ENCODE data around the gene KLK5.

KLK5 gene

DNA sequence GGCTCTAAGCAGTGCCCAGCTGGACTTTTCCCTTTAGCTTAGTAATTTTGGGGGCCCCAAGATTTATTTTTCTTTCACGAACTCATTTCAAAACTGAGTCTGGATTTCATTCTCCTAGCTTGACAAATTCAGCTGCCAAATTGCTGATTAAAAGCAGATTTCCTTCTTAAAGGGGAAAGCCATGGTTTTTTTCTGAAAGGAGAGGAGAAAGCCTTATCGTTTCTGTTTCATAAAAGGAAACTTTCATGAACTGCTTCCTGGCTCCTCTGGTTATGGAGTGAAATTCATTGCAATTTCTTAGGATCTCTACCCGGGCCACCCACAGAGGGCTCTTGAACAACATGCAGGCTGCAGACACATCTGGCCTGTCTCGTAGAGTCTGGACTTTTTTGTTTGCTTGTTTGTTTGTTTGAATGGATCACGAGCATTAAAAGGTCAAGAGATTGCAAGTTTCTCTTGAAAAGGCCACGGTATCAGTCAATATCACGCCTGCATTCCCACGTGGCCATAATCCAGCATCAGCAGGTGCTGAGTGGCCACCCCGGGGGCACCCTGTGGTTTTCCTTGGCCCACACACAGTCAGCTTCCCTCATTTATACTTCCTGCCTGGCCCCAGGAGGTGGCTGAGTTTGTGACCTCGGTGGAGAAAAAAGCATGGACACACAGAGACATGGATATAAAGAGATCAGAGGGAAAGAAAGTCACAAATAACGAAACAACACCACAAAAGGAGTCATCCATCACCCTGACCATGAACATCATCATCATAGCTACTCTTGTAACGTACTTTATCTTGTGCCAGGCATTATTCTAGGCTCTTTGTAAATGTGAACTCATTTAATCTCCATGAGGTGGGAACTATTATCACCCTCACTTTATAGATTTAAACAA lies 31.2 kb downstream of the KLK5 start:
- Mint-ChIP-seq H3K4me3 (no peak overlapping the region), H3K27ac (no peak overlapping the region), H3K4me1 (peaks cover 9% of the 10 kb centered on the region), H3K27me3 (peaks cover 49% of the 10 kb centered on the region), H3K9me3 (no peaks in the 10 kb centered on the region), H3K36me3 (ENCODE audit: low read depth) (no peaks in the 10 kb centered on the region)
- DNase-seq (no peak), ATAC-seq (no peak)

DNA sequence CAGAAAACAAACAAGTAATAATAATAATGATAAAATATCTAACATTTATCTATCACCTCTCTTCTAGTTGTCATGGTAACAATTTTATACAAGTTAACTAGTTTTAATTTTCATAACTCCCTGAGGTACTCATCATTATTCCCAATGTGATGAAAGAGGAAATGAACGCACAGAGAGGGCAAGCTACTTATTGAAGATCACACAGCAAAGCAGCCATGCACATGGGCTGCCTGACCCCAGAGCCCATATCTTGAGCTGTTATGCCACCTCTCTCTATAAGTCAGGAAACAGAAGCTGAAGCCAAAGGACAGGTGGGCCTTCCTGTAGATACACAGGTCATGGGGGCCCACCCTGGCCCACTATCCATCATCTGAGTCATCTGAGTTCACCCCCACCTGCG lies 36.8 kb downstream of the KLK5 start:
- no peak overlapping the region for H3K4me3 Mint-ChIP-seq
- no peaks in the 10 kb centered on the region for H3K9me3 Mint-ChIP-seq
- DNase-seq (no peak), ATAC-seq (no peak)
- H3K36me3 Mint-ChIP-seq (ENCODE audit: low read depth) = no peaks in the 10 kb centered on the region
- no peaks in the 10 kb centered on the region for H3K4me1 Mint-ChIP-seq
- peaks cover 30% of the 10 kb centered on the region for H3K27me3 Mint-ChIP-seq
- no peak overlapping the region for H3K27ac Mint-ChIP-seq

DNA sequence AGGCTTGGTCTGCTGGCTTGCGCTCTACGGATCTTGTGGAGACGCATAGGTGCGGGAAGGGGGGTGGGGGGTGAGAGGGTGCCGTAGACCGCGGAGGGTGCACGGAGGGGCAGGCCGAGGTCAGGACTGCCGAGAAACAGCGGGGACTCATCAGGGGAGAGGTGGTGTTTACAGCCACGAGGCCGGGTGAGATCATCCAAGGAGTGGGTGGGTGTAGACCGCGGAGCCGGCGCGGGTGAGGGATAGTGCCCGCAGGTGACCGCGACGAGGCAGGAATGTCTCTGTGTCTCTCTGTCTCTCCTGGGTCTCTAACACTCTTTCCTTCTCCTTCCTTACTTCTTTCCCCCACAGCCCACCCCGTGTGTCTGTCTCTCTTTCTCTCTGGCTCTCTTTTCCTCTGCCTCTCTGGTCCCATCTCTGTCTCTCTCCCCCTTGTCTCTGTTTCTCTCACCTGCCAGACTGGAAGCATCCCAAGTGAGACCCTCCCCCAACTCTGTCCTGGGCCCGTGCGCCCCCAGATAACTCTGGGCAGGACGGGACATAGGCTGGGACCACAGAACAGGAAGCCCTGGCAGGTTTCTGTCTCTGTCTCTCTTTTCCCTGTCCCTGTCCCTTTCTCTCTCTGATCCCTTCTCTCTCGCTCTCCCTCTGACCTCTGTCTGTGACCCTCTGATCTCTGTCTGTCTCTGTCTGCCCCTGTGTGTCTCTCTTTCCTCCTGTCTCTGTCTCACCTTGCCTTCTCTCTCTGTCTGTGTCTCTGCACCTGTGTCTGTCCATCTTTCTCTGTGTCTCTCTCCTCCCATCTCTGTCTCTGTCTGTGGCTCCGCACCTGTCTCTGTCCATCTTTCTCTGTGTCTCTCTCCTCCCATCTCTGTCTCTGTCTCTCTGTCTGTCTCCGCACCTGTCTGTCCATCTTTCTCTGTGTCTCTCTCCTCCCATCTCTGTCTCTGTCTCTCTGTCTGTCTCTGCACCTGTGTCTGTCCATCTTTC lies 39.8 kb downstream of the KLK5 start:
- Mint-ChIP-seq H3K36me3 (ENCODE audit: low read depth) (no peaks in the 10 kb centered on the region), H3K4me3 (no peak overlapping the region), H3K27me3 (peaks cover 44% of the 10 kb centered on the region), H3K9me3 (no peaks in the 10 kb centered on the region), H3K4me1 (no peaks in the 10 kb centered on the region), H3K27ac (no peak overlapping the region)
- DNase-seq (peak; percentile 46), ATAC-seq (peak; percentile 72)

- no peak overlapping the region for H3K27ac Mint-ChIP-seq
- H3K4me1 Mint-ChIP-seq = no peaks in the 10 kb centered on the region
- DNase-seq (no peak), ATAC-seq (no peak)
- H3K9me3 Mint-ChIP-seq = no peaks in the 10 kb centered on the region
- no peak overlapping the region for H3K4me3 Mint-ChIP-seq
- peaks cover 47% of the 10 kb centered on the region for H3K27me3 Mint-ChIP-seq
- H3K36me3 Mint-ChIP-seq (ENCODE audit: low read depth) = no peaks in the 10 kb centered on the region
Measured at GRCh38 chr19:50912102-50912599, 40.7 kb downstream of the KLK5 start.

DNA sequence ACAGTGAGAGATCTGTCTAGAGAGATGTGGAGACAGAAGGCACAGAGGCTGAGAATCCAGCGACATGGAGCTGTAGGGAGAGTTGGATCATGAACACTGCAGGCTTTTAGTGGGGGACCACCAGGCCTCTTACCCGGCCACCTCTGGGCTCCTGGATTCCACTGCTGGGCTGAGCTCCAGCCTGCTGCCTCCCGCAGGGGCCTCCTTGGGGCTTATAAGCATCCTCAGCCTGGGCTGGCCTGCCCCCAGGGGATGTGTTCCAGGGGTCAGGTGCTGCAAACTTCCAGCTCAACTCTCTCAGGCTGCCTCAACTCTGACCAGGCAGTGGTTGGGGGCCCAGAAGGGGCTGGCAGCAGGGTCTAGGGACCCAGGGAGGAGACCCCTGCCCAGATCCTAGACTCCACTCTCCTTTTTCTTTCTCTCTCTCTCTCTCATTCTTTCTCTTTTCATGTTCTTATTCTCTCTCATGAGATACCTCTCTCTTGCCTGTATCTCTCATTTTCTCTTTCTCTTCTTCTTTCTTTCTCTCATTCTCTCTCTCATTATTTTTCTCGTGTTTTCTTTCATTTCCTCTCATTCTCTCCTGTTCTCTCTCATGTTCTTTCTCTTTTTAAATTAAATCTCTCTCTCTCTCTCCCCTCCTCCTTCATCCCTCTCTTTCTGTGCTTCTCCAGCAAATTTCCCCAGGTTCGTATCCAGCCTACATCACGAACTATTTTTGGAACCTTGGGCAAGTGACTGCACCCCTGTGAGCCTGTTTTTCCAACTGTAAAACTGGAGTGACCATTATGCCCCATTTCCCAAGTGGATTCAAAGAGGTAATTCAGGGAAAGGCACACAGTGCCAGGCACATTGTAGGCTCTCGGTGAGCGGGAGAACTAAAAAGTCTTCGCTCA lies 41.4 kb downstream of the KLK5 start, which contains the start of gene KLK4:
Gene KLK4, minus strand, starts transcription at position 190 of the 896 bp plus-strand sequence. CDS start 657 bp downstream, outside the sequence.
- no peak within 1 kb of the TSS for H3K4me3 Mint-ChIP-seq
- H3K36me3 Mint-ChIP-seq (ENCODE audit: low read depth) = no peaks in the 10 kb centered on the region
- no peak for ATAC-seq
- no peaks in the 10 kb centered on the region for H3K4me1 Mint-ChIP-seq
- H3K9me3 Mint-ChIP-seq = no peaks in the 10 kb centered on the region
- H3K27me3 Mint-ChIP-seq = peaks cover 44% of the 10 kb centered on the region
- H3K27ac Mint-ChIP-seq = no peak within 1 kb of the TSS
- no peak for DNase-seq

GRCh38 chr19:50910722-50911121 lies 42.1 kb downstream of the KLK5 start:
- no peak for DNase-seq
- peaks cover 43% of the 10 kb centered on the region for H3K27me3 Mint-ChIP-seq
- ATAC-seq = no peak
- no peaks in the 10 kb centered on the region for H3K36me3 Mint-ChIP-seq (ENCODE audit: low read depth)
- H3K4me3 Mint-ChIP-seq = no peak overlapping the region
- no peaks in the 10 kb centered on the region for H3K4me1 Mint-ChIP-seq
- H3K27ac Mint-ChIP-seq = no peak overlapping the region
- H3K9me3 Mint-ChIP-seq = no peaks in the 10 kb centered on the region

DNA sequence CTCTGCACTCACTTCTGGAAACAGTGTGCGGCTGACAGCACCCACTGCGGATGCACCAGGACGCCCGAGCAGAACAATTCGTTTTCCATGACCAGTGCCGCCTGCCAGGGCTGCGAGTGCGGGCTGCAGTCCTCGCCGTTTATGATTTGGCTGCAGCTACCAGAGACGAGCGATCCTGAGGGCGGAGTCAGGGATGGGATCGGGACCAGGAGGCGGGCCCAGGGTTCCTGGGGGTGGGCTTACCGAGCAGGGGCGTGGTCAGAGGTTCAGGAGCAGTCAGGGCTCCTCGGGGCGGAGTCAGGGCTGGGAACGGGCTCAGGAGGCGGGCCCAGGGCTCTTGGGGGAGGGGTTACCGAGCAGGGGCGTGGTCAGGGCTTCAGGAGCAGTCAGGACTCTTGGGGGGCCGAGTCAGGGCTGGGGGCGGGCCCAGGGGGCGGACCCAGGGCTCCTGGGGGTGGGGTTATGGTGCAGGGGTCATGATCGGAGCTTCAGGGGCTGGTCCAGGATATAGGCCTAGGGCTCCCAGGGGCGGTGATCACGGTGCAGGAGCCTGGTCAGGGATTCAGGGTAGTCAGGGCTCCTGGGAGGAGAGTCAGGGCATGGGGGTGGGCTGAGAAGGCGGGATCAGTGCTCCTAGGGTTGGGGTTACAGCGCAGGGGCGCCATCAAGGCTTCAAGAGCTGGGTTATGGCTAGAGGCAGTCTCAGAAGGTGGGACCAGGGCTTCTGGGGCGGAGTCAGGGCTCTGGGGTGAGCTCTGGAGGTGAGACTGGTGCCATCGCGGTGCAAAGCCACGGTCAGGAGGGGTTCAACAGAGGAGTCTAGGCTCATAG lies 43.4 kb downstream of the KLK5 start:
- Mint-ChIP-seq H3K4me1 (no peaks in the 10 kb centered on the region), H3K36me3 (ENCODE audit: low read depth) (no peaks in the 10 kb centered on the region), H3K9me3 (no peaks in the 10 kb centered on the region), H3K4me3 (no peak overlapping the region), H3K27ac (no peak overlapping the region), H3K27me3 (peaks cover 44% of the 10 kb centered on the region)
- DNase-seq (peak; percentile 40), ATAC-seq (peak; percentile 16)

- Mint-ChIP-seq H3K27me3 (peaks cover 46% of the 10 kb centered on the region), H3K9me3 (no peaks in the 10 kb centered on the region), H3K27ac (no peak overlapping the region), H3K4me1 (no peaks in the 10 kb centered on the region), H3K4me3 (no peak overlapping the region), H3K36me3 (ENCODE audit: low read depth) (no peaks in the 10 kb centered on the region)
- DNase-seq (no peak), ATAC-seq (no peak)
Measured at GRCh38 chr19:50908336-50908735, 44.5 kb downstream of the KLK5 start.

- DNase-seq = peak; percentile 53
- H3K27me3 Mint-ChIP-seq = peaks cover 52% of the 10 kb centered on the region
- no peaks in the 10 kb centered on the region for H3K4me1 Mint-ChIP-seq
- H3K4me3 Mint-ChIP-seq = no peak overlapping the region
- H3K9me3 Mint-ChIP-seq = no peaks in the 10 kb centered on the region
- H3K36me3 Mint-ChIP-seq (ENCODE audit: low read depth) = no peaks in the 10 kb centered on the region
- no peak overlapping the region for H3K27ac Mint-ChIP-seq
- ATAC-seq = no peak
Measured at GRCh38 chr19:50906217-50906616, 46.6 kb downstream of the KLK5 start.

DNA sequence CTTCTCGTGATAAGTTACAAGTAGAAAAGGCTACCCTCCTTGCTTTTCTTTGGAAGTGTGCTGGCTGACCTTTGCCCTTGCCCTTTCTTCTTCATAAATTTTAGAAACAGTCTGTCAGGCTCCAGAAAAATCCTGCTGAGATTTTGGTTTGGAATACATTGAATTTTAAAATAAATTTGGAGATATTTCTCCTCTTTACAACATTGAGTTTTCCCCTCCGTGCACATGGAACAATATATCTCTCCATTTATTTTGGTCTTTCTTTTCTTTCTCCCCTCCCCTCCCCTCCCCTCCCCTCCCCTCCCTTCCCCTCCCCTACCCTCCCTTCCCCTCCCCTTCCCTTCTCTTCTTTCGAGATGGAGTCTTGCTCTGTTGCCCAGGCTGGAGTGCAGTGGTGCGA lies 50.2 kb downstream of the KLK5 start:
- peaks cover 26% of the 10 kb centered on the region for H3K27me3 Mint-ChIP-seq
- H3K4me3 Mint-ChIP-seq = no peak overlapping the region
- no peaks in the 10 kb centered on the region for H3K4me1 Mint-ChIP-seq
- no peak for ATAC-seq
- DNase-seq = no peak
- no peaks in the 10 kb centered on the region for H3K9me3 Mint-ChIP-seq
- H3K27ac Mint-ChIP-seq = no peak overlapping the region
- H3K36me3 Mint-ChIP-seq (ENCODE audit: low read depth) = no peaks in the 10 kb centered on the region

DNA sequence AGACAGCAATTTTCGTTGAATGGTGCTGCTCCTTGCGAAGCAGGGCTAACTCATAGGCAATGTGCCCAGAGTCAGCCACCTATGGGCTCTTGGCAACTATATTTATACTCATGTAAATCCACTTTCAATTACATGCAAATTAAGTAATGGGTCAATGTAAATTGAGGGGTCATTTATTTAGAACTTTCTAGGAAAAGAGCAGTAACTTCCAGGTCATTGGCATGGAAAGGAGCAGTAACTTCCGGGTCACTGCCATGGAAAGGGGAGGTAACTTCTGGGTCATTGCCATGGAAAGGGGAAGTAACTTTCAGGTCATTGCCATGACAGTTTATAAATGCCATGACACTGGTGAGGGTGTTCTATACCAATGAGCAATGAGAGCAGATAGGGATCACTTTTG lies 53.3 kb downstream of the KLK5 start:
- no peak for DNase-seq
- peaks cover 21% of the 10 kb centered on the region for H3K27me3 Mint-ChIP-seq
- H3K4me3 Mint-ChIP-seq = no peak overlapping the region
- no peak for ATAC-seq
- H3K27ac Mint-ChIP-seq = no peak overlapping the region
- H3K36me3 Mint-ChIP-seq (ENCODE audit: low read depth) = no peaks in the 10 kb centered on the region
- H3K4me1 Mint-ChIP-seq = peaks cover 5% of the 10 kb centered on the region
- no peaks in the 10 kb centered on the region for H3K9me3 Mint-ChIP-seq

DNA sequence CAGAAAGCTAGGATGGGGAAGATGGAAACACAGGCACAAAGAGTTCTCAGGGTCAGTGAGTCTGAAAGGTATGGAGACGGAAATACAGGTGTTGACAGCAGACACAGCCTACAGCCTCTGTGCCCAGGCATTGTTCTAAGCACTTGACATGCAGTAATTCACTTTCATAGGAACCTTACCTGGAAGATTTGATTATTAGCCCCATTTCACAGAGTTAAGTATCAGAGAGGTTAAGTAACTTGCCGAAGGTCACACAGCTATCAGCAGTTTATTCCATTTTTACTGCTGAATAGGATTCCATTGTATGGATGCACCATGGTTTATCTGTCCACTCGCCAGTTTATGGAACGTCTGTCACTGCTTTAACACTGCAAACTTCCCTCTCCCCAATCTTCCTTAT lies 54.8 kb downstream of the KLK5 start:
- Mint-ChIP-seq H3K9me3 (no peaks in the 10 kb centered on the region), H3K4me1 (peaks cover 5% of the 10 kb centered on the region), H3K27me3 (peaks cover 22% of the 10 kb centered on the region), H3K4me3 (no peak overlapping the region), H3K36me3 (ENCODE audit: low read depth) (no peaks in the 10 kb centered on the region), H3K27ac (no peak overlapping the region)
- ATAC-seq (no peak), DNase-seq (no peak)

- peaks cover 5% of the 10 kb centered on the region for H3K4me1 Mint-ChIP-seq
- H3K4me3 Mint-ChIP-seq = no peak overlapping the region
- no peak for ATAC-seq
- peaks cover 21% of the 10 kb centered on the region for H3K27me3 Mint-ChIP-seq
- H3K36me3 Mint-ChIP-seq (ENCODE audit: low read depth) = no peaks in the 10 kb centered on the region
- no peak overlapping the region for H3K27ac Mint-ChIP-seq
- no peaks in the 10 kb centered on the region for H3K9me3 Mint-ChIP-seq
- DNase-seq = no peak
Measured at GRCh38 chr19:50897612-50898011, 55.2 kb downstream of the KLK5 start.

Measured in activated naive CD8-positive, alpha-beta T cell treated with anti-CD3 and anti-CD28 coated beads, Interleukin-2, amount 50 U/mL, for 24 hours (primary cell).